ENCODE measurements around the gene CLDN1.

GRCh38 chr3:190281308-190282051 lies 40.8 kb downstream of the CLDN1 start:
- TF ChIP-seq EZH2phosphoT487 (IDR thresholded peaks at IDR 0.05; ENCODE audit: low read length) (no peak), EZH2 (optimal IDR thresholded peaks at IDR 0.05; ENCODE audit: low read depth, low read length) (no peak), CTCF (IDR thresholded peaks at IDR 0.05; ENCODE audit: low read length) (no peak)

Data from MM.1S (cell line).